Lung microvascular endothelial cell (primary cell): Measurements from ENCODE around the gene RAB44. TPM values are rescaled to one million over a fixed set of nuclear protein-coding genes. Genes with fewer than 3 reads are reported as not detected.
"Not testable (repeated sequence)": the region's sequence is repeated elsewhere in the genome, so short reads cannot be mapped to it uniquely, and the experiment has no call there.

Experiments
- DNase-seq, 2 donors: peaks; one replicate each; pipeline versions ENCODE4 v3.0.0 to v3.0.0-alpha.2; 2010; ENCODE audit warnings: low read depth in 2 of 2
- total RNA-seq: library from RNA; depleted of rRNA; stranded (reverse); fragments of >200 nt; gene quantifications from 2 replicates; pipeline ENCODE4 v1.2.1, GENCODE V29; 2014

Gene RAB44
- total RNA-seq, 1 donor from 2014 or later = not detected

DNA sequence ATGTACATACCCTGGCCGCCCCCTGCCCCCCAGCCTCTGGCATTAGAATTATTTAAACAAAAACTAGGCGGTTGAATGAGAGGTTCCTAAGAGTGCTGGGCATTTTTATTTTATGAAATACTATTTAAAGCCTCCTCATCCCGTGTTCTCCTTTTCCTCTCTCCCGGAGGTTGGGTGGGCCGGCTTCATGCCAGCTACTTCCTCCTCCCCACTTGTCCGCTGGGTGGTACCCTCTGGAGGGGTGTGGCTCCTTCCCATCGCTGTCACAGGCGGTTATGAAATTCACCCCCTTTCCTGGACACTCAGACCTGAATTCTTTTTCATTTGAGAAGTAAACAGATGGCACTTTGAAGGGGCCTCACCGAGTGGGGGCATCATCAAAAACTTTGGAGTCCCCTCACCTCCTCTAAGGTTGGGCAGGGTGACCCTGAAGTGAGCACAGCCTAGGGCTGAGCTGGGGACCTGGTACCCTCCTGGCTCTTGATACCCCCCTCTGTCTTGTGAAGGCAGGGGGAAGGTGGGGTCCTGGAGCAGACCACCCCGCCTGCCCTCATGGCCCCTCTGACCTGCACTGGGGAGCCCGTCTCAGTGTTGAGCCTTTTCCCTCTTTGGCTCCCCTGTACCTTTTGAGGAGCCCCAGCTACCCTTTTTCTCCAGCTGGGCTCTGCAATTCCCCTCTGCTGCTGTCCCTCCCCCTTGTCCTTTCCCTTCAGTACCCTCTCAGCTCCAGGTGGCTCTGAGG lies 11.5 kb upstream of the RAB44 start:
- no peak for DNase-seq

DNA sequence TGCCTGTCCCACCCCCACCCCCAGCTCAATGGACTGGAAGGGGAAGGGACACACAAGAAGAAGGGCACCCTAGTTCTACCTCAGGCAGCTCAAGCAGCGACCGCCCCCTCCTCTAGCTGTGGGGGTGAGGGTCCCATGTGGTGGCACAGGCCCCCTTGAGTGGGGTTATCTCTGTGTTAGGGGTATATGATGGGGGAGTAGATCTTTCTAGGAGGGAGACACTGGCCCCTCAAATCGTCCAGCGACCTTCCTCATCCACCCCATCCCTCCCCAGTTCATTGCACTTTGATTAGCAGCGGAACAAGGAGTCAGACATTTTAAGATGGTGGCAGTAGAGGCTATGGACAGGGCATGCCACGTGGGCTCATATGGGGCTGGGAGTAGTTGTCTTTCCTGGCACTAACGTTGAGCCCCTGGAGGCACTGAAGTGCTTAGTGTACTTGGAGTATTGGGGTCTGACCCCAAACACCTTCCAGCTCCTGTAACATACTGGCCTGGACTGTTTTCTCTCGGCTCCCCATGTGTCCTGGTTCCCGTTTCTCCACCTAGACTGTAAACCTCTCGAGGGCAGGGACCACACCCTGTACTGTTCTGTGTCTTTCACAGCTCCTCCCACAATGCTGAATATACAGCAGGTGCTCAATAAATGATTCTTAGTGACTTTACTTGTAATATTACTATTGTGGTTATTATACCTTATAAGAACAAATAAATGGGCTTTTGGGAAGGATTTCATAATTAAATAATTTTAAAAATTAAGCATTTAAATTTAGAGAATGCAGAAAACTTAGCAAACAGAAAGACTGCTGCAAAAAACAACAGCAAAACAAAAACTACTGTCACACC lies 10.7 kb upstream of the RAB44 start:
- DNase-seq = no peak

DNA sequence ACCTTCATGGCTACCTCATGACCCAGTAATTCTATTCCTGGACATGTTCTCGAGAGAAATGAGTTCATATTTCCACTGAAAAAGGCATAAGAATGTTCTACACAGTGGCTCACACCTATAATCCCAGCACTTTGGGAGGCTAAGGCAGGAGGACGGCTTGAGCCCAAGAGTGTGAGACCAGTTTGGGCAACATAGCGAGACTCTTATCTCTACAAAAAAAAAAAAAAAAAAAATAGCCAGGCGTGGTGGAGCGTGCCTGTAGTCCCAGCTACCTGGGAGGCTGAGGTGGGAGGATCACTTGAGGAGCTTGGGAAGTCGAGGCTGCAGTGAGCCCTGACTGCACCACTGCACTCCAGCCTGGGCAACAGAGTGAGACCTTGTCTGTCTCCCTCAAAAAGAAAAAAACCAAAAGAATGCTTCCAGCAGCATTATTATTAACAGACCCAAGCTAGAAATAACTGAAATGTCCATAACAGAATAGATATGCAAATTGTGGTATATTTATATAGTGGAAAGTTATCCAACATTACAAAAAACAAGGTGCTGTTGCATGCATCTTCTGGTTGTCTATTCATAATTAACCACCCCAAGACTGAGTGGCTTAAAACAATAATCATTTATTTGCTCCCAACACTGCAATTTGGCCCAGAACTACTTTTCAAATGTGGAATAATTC lies 9.4 kb upstream of the RAB44 start:
- no peak for DNase-seq

DNA sequence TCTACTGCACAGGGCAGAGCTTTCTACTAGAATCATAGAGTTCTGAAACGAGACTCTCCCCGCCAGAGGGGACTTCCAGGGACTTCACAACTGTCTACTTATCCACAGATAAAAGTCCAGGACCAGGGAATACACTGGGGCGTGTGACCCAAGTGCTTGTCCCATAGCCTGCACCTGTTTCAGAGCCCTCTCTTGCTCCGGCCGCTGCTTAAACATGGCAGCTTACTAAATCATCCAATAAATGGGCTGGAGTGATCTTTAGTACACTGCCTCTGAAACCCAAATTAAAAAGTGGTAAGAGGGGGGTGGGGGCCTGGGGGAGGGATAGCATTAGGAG lies 8.9 kb upstream of the RAB44 start:
- no peak for DNase-seq

DNA sequence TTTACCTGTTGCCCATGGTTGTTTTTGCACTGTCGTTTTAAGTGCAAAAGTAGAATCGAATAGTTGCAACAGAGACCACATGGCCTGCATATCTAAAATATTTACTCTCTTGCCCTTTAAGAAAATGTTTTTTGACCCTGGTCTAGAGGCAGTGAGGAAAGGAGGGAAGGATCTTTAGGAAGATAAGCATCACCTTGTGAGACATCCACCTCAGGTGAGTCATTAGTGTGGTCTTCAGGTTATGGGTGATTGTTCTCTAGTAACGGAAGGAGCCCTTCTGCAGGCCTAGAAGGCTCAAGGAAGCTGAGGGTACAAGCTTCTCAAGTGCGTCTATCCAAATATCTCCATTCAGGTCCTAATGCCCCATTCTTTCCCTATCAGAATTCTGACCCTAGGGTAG lies 6.6 kb upstream of the RAB44 start:
- no peak for DNase-seq

DNA sequence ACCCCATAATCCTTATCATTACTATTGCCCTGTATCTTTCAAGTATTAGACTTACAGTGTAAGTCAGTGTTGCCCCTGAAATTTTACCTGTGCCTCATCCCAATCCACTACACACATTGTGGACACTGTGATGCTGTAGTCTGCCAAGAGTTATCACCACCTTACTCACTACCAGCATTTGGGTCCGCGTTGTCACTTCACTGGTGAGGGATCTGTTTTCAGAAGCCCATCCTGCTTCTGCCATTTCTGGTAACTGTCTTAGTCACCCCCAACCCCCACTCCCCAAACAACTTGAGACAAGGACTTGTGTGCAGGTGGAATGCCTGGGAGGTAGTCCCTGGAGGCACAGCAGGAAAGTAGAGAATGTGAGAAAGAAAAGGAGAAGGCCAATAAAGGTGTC lies 6.0 kb upstream of the RAB44 start:
- DNase-seq = no peak

DNA sequence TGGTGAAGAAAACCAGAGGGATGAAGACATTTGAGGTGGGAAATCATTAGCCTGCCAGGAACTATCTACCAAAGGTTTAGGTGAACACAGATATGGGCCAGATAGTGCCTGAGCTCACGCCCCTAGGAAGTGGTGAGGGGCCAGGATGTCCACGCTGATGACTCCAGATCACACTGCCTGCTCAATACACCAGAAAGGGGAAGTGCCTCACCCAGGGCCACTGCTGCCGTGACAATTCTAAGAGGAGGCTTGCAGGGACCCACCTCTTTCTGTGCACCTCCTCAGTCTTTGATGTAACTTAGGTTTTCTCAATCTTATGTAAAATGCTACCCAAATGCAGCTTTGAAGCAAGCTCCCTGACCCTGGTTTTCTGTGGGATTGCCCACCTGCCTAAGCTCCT lies 5.4 kb upstream of the RAB44 start:
- DNase-seq = no peak

DNA sequence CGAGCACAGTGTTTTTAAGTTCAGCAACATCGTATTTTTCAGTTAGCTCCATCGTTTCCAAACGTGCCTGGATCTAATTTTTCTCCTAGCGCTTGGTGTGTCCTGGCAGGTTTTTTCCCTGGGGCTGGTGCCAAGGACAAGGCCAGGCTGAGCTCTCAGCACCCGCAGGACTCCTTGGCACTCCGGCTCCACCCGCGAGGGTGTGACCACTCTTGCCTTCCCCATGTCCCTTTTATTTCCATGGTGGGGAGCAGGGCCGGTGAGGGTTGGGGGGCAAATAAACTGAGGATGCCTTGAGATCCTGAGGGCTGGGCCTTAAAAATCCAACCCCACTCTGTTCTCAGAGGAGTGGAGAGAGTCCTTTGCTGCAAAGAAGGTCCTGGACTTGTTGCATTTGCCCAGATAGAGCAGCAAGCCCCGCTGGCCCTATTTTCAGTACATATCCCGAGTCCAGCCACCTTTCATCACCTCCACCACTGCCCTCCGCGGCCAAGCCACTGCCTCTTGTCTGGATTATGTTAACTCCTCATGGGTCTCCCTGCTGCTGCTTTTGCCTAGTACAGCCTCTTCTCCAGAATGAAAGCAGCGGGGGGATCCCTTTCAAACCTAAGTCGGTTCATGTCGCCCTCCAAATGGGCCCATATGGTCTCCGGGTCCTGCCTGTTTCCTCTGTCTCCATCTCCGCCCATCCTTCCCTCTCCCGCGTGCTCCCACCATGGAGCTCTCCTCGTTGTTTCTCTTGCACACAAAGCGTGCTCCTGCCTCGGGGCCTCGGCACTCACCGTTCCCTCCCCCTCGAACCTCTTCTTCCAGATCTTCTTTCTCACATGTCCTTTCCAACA lies 4.5 kb upstream of the RAB44 start:
- DNase-seq = no peak

DNA sequence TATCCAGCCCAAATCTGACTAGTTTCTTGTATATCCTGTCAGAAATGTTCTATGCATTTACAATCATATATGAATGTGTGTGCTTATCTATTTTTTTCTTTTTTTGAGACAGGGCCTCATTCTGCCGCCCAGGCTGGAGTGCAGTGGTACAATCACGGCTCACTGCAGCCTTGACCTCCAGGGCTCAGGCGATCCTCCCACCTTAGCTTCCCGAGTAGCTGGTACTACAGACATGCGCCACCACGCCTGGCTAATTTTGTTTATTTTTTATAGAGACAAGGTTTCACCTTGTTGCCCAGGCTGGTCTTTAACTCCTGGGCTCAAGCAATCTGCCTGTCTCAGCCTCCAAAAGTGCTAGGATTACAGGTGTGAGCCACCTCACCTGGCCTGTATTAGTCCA lies 3.0 kb upstream of the RAB44 start:
- no peak for DNase-seq

DNA sequence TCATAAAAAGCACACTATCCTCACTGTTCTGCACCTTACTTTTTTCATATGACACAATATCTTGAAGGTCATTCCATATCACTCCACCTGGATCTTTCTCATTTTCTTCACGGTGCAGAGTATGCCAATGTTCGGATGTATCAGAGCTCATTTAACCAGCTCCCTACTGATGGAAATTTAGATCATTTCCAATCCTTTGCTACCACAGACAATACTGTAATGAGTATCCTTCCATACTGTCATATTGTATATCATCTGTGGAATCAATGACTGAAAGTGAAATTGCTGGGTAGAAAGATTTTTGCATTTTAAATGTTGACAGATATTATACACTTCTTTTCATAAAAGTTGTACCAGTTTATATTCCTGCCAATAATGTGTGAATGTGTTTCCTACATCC lies 2.2 kb upstream of the RAB44 start:
- no peak for DNase-seq

DNA sequence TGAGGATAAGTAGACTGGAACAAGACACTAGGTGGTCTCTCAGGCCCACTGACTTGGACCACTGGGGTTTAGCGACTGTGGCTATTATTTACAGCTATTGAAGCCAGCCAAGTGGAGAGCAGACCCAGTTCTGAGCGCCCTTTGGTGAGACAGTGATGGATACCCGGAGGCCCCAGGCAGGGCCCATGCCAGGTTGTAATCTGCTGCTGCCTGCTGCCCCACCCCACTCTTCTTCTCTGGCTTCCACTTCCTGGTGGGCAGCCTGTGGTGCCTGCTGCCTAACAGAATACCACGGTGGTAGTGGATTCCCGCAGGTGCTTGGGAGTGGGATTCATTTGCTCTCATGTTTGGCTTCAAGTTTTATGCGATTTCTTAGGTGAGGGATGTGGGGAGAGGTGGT lies 570 bp downstream of the RAB44 start:
- DNase-seq = no peak

DNA sequence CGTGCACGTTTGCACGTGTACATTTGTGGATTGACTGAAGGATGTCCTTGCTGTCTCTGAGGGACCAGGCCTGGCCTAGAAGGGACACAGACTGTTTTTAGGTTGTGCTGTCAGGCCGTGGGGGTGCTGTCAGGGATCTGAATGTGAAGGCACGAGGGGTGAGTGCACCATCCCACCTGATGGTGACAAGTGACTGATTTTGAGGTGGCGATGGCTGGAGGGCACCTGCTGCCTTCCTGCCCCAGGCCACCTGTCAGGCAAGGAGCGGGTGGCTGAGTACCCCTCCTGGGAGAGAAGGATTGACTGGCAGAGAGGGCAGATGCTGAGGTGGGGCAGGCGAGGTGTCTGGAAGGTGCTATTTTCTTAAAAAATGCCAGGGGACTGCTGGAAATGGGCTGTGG lies 1.2 kb downstream of the RAB44 start:
- DNase-seq = no peak

DNA sequence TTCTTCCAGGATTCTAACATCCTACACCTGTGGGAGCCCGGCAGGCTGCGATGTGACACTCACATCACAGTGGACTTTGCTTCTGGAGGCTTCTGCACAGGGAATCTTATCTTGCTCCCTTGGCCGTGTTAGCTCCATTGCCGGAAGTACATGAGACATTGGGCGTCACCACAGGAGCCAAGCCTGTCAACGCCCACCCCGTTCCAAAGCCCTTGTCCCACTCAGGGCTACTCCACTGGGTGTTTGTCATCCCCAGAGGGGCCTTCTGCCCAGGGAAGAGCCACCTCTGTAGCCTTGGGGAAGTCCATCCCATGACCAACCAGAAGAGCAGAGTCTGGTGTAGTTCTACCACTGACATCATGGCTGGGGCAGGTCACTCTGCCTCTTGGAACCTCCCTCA lies 1.7 kb downstream of the RAB44 start:
- DNase-seq = no peak

DNA sequence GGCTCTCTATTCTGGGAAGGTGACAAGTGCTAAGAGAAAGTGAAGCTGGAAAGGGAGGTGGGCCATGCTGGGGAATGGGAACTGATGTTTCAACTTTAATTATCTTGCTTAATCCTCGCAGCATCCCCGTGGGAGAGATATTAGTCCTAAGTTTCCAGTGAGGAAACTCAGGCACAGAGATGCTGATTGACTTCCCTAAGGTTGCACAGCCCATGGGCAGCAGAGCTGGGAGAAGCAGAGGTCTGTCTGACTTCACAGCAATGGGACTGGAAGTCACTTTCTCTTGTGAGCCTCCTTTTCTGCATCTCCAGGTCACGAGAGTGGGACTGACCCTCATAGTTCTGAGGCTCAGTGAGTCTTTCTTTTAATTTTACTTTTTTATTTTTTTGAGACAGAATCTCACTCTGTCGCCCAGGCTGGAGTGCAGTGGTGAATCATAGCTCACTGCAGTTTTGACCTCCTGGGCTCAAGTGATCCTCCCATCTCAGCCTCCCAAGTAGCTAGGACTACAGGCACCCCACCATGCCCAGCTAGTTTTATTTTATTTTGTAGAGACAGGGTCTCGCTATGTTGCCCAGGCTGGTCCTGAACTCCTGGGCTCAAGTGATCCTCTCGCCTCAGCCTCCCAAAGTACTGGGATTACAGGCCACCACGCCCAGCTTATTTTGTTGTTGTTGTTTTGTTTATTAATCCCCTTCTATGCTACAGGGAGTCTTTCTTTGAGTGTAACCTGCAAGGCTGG lies 2.6 kb downstream of the RAB44 start:
- no peak for DNase-seq

DNA sequence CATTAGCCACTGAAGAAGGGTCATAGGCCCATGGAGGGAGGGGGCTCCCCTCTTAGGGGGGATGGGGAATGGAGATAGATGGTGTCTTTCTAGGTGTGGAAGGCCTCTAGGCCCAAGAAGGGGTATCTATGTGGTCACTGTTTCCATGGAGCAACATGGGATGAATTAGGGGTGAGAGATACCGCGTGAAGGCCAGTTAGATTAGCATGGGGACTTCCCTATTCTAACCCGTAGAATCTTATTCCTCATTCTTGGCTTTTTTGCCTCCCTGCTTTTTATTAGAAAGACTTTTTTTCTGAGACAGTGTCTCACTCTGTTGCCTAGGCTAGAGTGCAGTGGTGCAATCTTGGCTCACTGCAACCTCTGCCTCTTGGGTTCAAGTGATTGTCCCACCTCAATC lies 3.2 kb downstream of the RAB44 start:
- DNase-seq = no peak

DNA sequence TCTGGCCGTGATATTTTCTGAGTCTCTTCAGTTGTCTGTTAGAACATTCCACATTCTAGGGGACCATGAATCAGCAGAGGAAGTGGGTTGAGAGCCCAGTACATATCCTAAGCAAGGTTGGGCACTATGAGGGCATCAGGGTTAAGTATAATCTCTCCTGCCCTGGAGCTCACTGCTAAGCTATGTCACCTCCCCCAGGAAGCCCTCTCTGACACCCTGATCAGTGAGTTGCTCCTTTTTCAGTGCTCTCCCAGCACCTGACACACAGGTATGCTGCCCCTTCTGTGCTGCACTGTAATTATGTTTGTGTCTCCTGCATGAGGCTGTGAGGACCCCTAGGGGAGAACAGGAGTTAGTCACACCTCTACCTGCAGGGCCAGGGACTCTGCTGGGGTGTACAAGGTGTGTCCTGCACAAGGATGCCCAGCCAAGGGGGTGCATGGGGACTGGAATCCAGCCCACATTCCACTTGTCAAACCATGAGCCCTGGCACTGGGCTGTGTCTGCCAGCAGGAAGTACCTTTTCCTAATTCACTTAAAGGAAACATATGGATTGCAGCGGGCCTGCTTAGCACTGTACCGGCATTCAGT lies 3.9 kb downstream of the RAB44 start:
- DNase-seq = peak in 1 of 2 donors; percentile 46

DNA sequence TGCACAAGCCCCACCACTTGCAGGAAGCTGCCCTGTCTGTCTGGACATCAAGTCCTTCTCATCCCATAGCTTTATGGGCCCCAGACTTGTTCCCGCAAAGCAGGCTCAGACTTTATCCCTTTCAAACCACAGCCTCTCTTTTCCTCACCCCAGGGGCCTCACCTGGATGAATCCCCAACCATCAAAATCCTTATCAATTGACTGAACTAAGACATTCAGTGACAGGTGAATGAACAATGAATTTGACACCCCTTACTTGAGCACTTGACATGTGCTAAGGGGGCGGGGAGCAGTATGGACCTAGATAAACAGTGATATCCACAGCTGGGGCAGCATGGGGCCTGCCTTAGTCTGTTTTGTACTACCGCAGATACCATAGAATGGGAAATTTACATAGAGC lies 5.0 kb downstream of the RAB44 start:
- DNase-seq = no peak

DNA sequence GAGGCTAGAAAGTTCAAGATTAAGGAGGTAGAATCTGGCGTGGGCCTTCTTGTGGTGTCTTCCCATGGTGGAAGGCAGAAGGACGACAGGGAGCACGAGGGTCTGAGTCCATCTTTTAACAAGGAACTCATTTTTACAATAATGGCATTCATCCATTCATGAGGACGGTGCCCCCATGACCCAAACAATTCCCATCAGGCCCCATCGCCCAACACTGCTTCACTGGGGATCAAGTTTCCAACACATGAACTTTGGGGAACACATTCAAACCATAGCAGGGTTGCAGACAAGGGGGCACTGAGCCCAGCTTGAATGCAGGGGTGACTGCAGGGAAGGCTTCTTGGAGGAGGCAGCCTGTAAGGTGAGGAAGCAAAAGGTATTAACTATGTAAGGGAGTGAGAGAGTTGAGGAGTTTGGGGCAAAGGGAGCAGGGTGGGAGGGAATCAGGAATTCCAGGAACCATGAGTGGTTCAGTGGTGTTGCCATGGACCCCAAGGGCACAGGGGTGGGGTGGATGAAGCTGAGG lies 5.5 kb downstream of the RAB44 start:
- DNase-seq = no peak

DNA sequence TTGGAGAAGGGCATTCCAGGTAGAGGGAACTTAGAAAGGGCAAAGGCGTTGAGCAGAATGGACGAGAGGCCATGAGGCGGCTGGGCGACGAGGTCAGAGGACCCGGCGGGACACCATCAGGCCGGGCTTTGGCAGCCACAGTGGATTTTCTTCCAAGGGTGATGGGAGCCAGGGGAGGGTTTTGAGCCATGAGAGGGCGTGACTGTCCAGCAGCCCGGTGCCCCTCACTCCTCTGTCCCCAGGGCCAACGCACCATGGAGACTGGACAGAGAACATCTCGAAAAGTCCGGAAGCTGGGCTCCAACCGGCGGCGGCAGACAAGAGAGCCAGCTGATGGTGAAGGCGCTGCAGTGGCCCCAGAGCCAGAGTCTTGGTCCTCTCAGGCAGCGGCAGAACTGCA lies 6.4 kb downstream of the RAB44 start:
- DNase-seq = no peak

DNA sequence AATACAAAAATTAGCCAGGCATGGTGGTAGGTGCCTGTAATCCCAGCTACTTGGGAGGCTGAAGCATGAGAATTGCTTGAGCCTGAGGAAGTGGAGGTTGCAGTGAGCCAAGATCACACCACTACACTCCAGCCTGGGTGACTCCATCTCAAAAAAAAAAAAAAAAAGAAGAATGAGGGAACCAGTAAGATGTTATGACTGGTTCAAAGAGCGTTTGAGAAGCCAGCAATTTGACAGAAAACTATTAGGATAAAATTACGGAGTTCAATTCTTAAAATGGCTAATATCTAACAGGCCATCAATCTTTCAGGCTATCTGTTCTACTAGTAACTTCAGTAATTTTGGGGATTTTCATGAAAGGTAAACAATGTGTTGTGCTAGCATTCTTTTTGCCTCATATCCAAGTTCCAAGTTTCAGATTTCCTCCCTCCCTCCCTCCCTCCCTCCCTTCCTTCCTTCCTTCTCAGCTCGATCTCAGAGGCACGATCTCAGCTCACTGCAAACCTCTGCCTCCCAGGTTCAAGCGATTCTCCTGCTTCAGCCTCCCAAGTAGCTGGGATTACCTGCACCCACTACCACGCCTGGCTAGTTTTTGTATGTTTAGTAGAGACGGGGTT lies 7.4 kb downstream of the RAB44 start:
- DNase-seq = not testable (repeated sequence)
